HG02678 (cell line): Measurements from ENCODE around the gene PANK2.

Experiments used
- ATAC-seq: cut with Tn5 transposase; IDR thresholded peaks from one replicate; pipeline ENCODE4 v1.9.1; 2021; ENCODE audit warnings: mild to moderate bottlenecking, moderate library complexity; ENCODE audit not compliant: unreplicated experiment

The PANK2 gene

DNA sequence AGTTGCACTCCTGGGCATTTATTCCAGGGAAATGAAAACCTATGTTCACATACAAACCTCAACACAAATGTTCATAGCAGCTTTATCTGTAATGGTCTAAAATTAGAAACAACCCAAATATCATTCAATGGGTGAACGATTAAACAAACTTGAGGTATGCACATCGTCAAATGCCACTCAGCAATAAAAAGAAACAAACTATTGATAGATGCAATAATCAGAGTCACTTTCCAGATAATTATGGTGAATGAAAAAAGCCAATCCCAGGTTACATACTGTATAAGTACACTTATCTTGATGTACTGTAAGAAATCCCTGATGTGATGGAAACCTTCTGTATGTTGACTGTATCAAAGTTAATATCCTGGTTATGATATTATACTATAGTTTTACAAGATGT is 87.3 kb downstream of the PANK2 start:
- no peak for ATAC-seq
